Heart right ventricle (tissue), 16 donors: ENCODE results near the gene PC. TPM values are rescaled to one million over a fixed set of nuclear protein-coding genes. Genes with fewer than 3 reads are reported as not detected.

Experiments used
- ATAC-seq, 8 donors: fragments of 200-7000 bp; cut with Tn5 transposase; one replicate each; pipeline ENCODE4 v1.9.1; 2020; ENCODE audit warnings: mild to moderate bottlenecking in 8 of 8, moderate library complexity in 8 of 8, moderate number of reproducible peaks in 1 of 8
- DNase-seq, 2 donors: peaks; one replicate each; pipeline ENCODE4 v3.0.0-alpha.2; 2020
- H3K27ac ChIP-seq, 10 donors: fragments of 200-600 bp; sonication (generic) in 2 of 10; one replicate each; pipeline versions ENCODE4 v1.5.0 to v1.8.0; 2020 to 2022; ENCODE audit warnings: mild to moderate bottlenecking in 3 of 10
- H3K27me3 ChIP-seq, 7 donors: fragments of 200-600 bp; one replicate each; pipeline ENCODE4 v1.8.0; 2021 to 2022; ENCODE audit warnings: mild to moderate bottlenecking in 2 of 7
- H3K36me3 ChIP-seq, 9 donors: fragments of 200-600 bp; sonication (generic) in 1 of 9; one replicate each; pipeline versions ENCODE4 v1.5.0 to v1.8.0; 2020 to 2022; ENCODE audit warnings: mild to moderate bottlenecking in 2 of 9
- H3K4me1 ChIP-seq, 9 donors: fragments of 200-600 bp; sonication (generic) in 1 of 9; one replicate each; pipeline versions ENCODE4 v1.5.0 to v1.8.0; 2020 to 2022; ENCODE audit warnings: mild to moderate bottlenecking in 4 of 9
- H3K4me3 ChIP-seq, 10 donors: fragments of 200-600 bp; sonication (generic) in 2 of 10; one replicate each; pipeline versions ENCODE4 v1.5.0 to v1.8.0; 2020 to 2022; ENCODE audit warnings: mild to moderate bottlenecking in 7 of 10, moderate library complexity in 2 of 10
- H3K9me3 ChIP-seq, 11 donors: fragments of 200-600 bp in 10 of 11; sonication (generic) in 2 of 11; one replicate each; pipeline versions ENCODE4 v1.5.0 to v1.8.0; 2013 to 2022; ENCODE audit warnings: mild to moderate bottlenecking in 2 of 11, control low read depth in 1 of 11, moderate library complexity in 1 of 11
- WGBS, 2 donors: extraction: QIAGEN DNeasy Blood & Tissue Kit; methylation state at CpG; one replicate each; pipeline ENCODE4 v1.1.7; 2013; ENCODE audit warnings: inconsistent platforms in 1 of 2; 5-methylcytosine and 5-hydroxymethylcytosine counted together
- intact Hi-C, 10 donors: fragments of 100-400 bp; cut with DNase I; formaldehyde crosslinking; loops; one replicate each; pipeline versions ENCODE4 v1.11.1 to v1.14.2; 2022
- polyA plus RNA-seq, 2 donors: library from polyadenylated mRNA; stranded (reverse); fragments of 200-250 nt; gene quantifications; one replicate each; pipeline ENCODE4 v1.2.3, GENCODE V29; 2013
- total RNA-seq, 10 donors: library from RNA; stranded (reverse); fragmentation: NEBNext Ultra II Directional in 3 of 10; extraction: Animal tissue kit (Norgen Biotek cat#: 25700) in 3 of 10; gene quantifications; one replicate each; pipeline versions ENCODE4 v1.2.1 to v1.2.4, GENCODE V29; 2021 to 2023
- TF ChIP-seq, protein P1 (sequence below), 9 donors: fragments of 200-600 bp; sonication (generic) in 2 of 9; IDR thresholded peaks; one replicate each; pipeline versions ENCODE4 v1.5.0 to v1.8.0; 2021 to 2022; ENCODE audit warnings: antibody characterized with exemption in 9 of 9, mild to moderate bottlenecking in 5 of 9, moderate library complexity in 1 of 9
- donor health status: Arrhythmogenic right ventricular cardiomyopathy.
- donor health status: ischemic (EF 13 %, LVEDD 7.1; RV severe dilation, severe dysfunction).
- donor health status: healthy with polysubstance abuse.
- donor health status: DM: no; HTN: yes; CAD: no.
- donor health status: DM: no; HTN: no; CAD: no.
- donor health status: ischemic (EF 25% LVEDD 6.9; RV normal size, moderate dysfunction).
- donor health status: ischemic (EF 25% LVEDD 5.7; RV mildly dilated, moderate dysfunction).
- donor health status: healthy.
- donor health status: DM: yes; HTN: yes; CAD: no.
- donor health status: Ischemic cardiomyopathy.
- donor health status: ischemic (EF 35%, LVEDD 5.7; RV mildly dilated, moderate dysfunction).
- donor health status: nonischemic (EF 11% LVEDD 7.7; RV severe dilation, severe dysfunction).
- donor health status: DM: yes; HTN: yes; CAD: no.
- donor health status: PGD.
- donor health status: ischemic (EF 29% LVEDD 5.4; RV normal size, mild dysfunction).
- donor health status: nonischemic (EF 23%, LVEDD 6.1; RV moderate dilation, normal function).

Gene PC
- total and polyA plus RNA-seq, 12 donors, result 6.8 to 26.0 (median 11.2) TPM

DNA sequence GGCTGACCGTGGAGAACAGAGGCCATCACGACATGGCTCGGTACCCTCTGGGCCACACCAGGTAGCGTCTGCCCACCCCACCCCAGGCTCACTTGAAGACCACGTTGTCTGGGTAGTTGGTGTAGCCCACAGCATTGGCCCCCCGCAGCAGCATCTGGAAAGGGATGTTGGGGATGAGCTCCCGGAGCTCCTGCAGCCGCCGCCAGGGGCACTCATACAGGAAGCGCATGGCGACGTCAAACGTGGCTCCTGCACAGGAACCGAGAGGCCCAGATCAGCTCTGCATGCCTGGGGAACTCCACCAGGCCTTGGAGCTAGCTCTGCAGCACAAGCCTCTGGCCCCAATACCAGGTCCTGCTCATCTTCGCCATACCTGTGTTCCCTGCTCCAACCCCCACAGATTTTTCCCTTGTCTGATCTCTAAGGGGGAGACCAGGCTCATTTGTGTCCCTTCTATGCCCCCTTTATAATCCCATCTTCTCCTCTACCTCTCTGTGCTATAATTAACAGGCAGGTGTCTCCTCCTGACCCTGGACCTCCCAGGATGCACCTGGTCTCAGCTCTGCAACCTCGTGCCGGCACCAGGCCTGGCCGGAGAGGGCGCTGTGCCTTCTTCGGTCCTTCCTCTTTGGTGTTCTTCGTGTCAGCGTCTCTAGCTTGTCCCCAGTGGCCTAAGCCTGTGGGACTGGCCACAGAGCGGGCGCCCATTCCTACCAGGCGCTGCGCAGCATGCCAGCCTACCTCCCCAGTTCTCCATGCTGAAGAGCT, 106.3 kb downstream of the PC start:
- peaks cover 0 to 10% (median 7%) of the 10 kb centered on the region in 9 donors for H3K4me1 ChIP-seq
- no peak overlapping the region for H3K27ac ChIP-seq
- TF ChIP-seq, protein P1, sequence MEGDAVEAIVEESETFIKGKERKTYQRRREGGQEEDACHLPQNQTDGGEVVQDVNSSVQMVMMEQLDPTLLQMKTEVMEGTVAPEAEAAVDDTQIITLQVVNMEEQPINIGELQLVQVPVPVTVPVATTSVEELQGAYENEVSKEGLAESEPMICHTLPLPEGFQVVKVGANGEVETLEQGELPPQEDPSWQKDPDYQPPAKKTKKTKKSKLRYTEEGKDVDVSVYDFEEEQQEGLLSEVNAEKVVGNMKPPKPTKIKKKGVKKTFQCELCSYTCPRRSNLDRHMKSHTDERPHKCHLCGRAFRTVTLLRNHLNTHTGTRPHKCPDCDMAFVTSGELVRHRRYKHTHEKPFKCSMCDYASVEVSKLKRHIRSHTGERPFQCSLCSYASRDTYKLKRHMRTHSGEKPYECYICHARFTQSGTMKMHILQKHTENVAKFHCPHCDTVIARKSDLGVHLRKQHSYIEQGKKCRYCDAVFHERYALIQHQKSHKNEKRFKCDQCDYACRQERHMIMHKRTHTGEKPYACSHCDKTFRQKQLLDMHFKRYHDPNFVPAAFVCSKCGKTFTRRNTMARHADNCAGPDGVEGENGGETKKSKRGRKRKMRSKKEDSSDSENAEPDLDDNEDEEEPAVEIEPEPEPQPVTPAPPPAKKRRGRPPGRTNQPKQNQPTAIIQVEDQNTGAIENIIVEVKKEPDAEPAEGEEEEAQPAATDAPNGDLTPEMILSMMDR (IDR thresholded peaks at IDR 0.05), result no peak
- no peak overlapping the region for H3K4me3 ChIP-seq
- peaks cover 0 to 25% (median 6%) of the 10 kb centered on the region in 9 donors for H3K36me3 ChIP-seq
- H3K9me3 ChIP-seq, result no peaks in the 10 kb centered on the region
- ATAC-seq, result no peak
- intact Hi-C loops, result no loop called here
- WGBS, 2 donors, result 71 to 75% methylated on average over 26 of the region's 26 CpGs
- no peak for DNase-seq
- no peaks in the 10 kb centered on the region for H3K27me3 ChIP-seq

DNA sequence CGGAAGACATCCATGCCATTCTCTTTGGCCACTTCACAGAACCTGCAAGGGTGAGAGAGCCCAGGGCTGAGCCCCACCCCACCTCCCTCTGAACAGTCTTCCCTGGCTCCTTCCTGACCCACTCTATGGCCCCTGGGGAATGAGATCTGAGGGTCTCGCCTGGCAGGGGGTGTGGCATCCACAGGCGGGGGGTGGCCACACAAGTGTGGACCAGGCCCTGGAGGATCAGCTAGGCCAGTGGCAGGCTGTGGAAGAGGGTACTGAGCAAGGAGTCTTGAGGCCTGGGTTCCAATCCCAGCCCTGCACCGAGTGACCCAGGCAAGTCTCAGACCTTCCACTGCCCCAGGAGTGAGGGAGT, 107.0 kb downstream of the PC start:
- no peak for ATAC-seq
- Histone ChIP-seq H3K9me3 (no peaks in the 10 kb centered on the region), H3K4me1 (peaks cover 0 to 10% (median 7%) of the 10 kb centered on the region in 9 donors), H3K36me3 (peaks cover 0 to 31% (median 6%) of the 10 kb centered on the region in 9 donors), H3K27me3 (no peaks in the 10 kb centered on the region), H3K27ac (no peak overlapping the region), H3K4me3 (no peak overlapping the region)
- DNase-seq, result no peak
- TF ChIP-seq, protein P1 (IDR thresholded peaks at IDR 0.05), result no peak
- intact Hi-C loops, result no loop called here
- WGBS, 2 donors, result 82 to 88% methylated on average over 4 of the region's 4 CpGs

DNA sequence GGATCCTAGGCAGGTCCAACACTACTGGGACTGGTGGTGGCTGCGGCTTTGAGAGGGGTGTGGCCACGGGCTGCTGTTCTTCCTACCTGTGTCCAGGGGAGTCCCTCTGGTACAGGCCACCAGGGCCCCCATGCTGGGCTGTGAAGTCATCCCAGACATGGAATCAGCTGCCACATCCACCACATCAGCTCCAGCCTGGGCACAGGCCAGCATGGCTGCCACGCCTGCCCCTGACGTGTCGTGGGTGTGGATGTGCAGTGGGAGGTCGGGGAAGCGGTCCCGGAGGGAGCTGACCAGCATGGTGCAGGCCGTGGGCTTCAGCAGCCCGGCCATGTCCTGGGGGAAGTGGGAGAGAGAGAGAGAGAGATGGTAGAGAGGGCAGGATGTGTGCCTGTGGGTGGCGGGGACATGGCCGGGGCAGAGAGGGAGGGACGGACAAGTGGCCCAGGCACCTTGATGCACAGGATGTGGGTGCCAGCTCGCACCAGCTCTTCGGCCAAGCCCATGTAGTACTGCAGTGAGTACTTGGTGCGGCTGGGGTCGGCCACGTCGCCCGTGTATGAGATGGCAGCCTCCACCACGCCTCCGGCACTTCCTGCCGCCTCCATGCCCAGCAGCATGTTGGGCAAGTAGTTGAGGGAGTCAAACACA, 107.5 kb downstream of the PC start:
- Histone ChIP-seq H3K4me1 (peaks cover 0 to 8% (median 5%) of the 10 kb centered on the region in 9 donors), H3K4me3 (no peak overlapping the region), H3K9me3 (no peaks in the 10 kb centered on the region), H3K27ac (no peak overlapping the region), H3K27me3 (no peaks in the 10 kb centered on the region), H3K36me3 (peaks cover 0 to 36% (median 6%) of the 10 kb centered on the region in 9 donors)
- intact Hi-C loops, result no loop called here
- TF ChIP-seq, protein P1 (IDR thresholded peaks at IDR 0.05), result no peak
- DNase-seq (no peak), ATAC-seq (no peak)
- WGBS, 2 donors, result 91% methylated on average over 20 to 23 of the region's 23 CpGs

DNA sequence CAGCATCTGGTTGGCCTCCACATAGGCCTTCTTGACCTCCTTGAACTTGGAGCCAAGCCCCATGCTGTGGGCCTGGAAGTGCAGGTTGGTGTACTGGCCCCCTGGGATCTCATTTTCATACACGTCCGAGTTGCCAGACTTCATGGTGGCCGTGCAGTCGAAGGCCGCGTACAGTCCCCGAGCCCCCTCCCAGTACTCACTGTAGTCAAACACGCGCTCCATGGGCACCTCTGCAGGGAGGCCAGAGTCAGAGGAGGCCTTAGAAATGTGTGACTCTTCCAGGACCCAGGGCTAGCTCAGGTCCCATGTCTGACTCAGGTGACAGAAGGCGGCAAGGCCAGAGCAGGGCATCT, 108.0 kb downstream of the PC start:
- peaks cover 0 to 41% (median 6%) of the 10 kb centered on the region in 9 donors for H3K36me3 ChIP-seq
- intact Hi-C loops, result no loop called here
- ATAC-seq, result no peak
- H3K4me1 ChIP-seq, result peaks cover 0 to 3% (median under 1%) of the 10 kb centered on the region in 9 donors
- TF ChIP-seq, protein P1 (IDR thresholded peaks at IDR 0.05), result no peak
- 89 to 93% methylated on average over 10 of the region's 10 CpGs for WGBS, 2 donors
- DNase-seq, result no peak
- no peaks in the 10 kb centered on the region for H3K9me3 ChIP-seq
- no peaks in the 10 kb centered on the region for H3K27me3 ChIP-seq
- H3K27ac ChIP-seq, result no peak overlapping the region
- H3K4me3 ChIP-seq, result no peak overlapping the region
